GM19438 (cell line): Measurements from ENCODE around the gene CCK.

Experiments used
- ATAC-seq: cut with Tn5 transposase; IDR thresholded peaks from one replicate; pipeline ENCODE4 v1.9.1; 2021; ENCODE audit warnings: low read depth; ENCODE audit not compliant: unreplicated experiment

CCK gene

DNA sequence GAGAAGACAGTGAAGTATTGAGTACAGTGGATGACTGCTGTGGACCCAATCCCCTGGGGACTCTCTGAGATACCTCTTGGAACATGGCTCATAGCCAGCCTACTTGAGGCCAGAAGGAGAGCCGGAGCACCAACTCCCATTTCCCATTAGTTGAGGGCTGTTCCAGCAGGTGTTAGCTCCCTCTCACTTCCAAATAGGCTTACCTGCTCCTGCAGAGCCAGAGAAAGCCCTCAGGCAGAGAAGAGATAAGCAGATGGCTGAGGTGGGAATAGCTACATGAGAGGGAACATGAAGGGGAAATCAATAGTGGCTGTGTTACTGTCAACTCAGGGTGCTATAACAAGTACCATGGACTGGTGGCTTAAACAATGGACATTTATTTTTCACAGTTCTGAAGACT, 4.6 kb upstream of the CCK start:
- ATAC-seq: no peak

DNA sequence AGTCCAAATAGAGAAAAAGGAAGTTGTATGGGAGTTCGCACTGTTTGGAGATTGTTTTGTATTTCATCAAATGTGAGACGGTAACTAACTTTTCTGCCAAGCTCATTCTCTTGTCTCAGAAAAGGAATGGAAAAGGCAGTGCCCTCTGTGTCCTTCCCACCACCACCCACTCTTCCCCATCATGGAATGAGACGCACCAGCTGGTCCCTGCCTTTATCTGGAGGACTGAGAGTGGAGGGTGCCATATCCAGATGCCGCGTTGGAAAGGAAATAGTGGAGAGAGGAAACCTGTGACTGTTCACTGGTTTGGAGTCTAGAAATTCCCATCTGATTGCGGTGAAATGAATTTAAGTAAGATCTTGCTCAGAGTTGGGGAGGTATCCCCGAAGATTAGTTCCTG, 3.7 kb upstream of the CCK start:
- ATAC-seq: no peak

DNA sequence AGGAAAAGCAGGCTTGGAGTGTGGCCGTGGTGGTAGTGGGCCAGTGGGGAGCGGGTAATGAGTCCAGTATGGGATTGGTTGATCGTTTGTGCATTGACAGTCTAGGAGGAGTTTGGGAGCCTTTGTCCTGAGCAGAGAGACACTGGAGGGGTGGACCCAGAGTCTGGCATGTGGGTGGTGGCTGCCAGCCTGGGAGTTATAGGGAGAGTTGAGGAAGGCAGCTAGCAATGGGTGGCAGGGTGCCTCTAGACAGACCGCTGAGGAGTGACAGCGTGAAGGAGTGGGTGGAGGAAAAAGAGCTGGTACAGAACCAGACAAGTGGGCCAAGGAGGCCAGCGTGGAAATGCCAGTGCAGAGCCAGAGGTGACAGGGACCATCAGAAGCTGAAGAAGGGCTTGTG, 1.9 kb upstream of the CCK start:
- no peak for ATAC-seq

DNA sequence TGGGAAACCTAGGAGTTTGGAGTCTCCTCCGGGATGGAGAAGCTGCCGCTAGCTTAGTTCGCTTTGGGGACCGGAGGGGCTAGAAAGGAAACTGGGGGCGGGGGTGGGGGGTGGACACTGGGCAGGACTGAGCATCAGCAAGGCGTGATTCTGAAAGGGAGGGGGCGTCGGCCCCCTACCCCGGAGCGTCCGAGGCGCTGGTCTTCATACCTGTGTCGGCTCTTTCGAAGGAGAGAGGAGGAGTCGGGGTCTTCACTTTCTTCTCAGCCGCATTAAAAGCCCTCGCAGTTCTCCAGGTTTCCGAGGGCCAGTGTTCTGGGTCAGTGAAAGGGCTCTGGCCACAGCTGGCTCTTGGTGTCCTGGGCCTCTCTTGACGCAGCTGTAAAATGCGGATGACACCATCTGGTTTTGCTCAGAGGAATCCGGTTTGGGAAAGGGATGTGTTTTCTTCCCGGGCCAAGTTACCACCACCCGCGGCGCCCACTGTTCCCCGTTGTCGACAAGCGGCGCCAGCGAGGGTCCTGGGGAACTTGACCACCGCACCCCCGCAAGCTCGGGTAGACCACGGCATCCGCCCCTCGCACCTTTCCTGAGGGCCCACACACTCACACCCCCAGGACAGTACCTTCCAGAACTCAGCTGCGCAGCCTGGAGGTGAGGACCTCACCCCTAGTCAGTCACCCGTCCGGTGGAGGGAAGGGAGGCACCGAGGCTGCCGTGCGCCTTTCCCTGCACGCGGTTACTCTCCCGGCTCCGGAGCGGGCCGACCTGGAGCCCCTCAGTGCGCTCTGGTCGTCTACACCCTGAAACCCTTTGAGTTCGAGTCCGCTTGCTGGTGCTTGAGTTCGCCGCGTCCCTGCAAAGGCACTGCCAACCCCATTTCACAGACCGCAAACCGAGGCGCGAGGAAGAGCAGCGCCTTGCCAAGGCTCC, 660 bp downstream of the CCK start:
- ATAC-seq: no peak

DNA sequence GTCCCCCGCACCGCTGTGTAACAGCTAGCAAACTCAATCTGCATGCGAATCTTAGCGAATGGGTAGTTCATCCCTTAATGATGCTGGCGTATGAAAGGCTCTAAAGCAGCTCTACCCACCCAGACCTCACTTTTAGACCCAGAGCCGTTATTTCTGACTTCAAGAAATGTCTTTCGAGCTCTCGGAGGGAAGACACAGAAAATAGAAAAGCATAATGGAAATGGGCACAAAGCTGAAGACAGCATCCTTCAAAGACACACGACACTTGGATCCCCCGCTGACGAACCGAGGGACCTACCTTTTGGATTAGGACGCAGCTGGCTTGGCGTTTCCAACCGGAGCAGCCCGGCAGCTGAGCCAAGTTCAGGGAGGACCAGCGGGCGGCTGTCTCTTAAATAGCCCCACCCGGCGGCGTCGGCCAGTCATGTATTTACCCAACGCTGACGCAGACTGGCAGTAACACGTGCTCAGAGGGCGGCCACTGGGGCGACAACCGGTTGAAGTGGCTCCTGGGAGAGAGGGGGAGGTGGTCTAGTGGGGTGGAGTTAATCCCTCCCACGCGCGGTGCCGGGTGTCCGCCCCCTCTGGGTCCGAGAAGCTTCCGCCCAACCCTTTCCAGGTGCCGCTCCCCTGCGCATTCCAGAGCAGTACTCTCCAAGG, 1.5 kb downstream of the CCK start:
- no peak for ATAC-seq

DNA sequence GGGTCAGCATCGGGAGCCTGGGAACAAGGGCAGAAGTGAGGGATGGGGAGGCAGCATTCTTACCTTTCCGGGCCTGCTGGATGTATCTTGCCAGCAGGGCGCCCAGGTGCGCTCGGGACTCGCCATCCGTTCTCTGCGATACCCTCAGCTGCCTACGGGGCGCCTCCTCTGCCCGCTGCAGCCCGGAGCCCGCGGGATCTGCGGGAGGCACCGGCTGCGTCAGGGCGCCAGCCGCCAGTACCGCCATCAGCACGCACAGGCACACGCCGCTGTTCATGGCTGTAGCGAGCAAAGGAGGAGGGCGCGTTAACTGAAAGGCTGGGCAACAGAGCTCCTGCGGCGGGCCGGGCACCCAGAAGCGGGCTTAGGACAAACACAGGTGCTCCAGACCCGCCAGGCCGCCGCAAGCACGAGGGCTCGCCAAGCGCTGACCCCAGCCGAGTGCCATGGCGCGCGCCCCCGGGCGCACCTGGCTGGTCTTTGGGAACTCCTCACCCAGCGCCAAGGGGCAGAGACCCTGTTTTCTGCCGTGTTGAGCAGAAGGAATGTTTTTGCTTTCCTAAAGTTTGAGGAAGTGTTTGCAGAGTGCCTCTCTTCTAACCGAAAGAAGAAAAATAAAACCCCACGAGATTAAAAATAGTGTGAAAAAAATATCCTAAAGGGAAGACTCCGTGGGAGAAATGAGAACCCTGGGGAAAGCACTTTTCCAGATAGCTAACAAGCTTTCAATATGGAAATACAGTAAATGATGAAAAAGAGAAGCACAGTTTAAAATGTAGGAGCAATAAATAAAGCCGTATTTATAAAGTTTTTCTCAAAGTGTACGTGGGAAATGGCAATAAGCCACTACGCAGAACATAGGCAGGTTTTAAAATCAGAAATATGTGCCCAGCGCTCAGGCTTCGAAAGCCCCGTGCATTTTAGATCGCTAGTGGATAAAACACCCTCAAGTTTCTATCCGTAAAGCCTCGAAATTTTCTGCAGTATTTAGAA, 2.3 kb downstream of the CCK start:
- no peak for ATAC-seq

DNA sequence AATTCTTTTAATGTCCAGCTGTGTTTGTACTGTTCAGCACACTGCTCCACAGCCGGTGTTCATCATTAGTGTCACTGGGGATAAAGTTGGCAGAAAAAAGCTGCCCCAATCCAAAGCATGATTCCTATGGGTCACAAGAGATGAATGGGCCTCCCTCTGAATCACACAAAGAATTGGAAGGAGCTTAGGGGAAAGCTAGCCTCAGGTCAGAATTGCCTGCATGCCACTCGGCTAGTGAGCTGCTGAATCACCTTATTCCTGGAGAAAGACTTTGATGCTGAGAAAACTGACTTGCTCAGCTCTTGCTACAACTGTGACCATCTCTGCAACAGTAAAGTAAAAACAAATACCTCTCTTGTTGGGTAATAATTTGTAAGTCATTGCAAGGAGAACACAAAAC, 3.5 kb downstream of the CCK start:
- ATAC-seq: no peak

DNA sequence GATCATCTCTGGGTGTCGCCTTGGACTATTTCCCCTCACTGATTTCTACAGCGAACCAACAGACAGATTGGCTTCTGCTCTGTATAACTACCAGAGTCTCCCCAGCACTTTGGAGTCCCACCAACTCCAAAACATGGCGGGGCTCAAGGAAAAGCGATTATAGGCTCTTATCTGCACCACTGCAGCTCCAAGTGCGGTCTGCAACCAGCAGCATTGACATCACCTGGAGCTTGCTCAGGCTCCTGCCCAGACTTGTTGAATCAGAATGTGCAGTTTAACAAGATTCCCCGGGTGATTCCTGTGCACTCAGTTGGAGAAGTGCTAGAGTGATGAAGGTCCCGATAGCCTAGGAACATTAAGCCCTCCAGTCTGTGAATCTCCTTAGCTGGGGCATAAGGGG, 9.0 kb downstream of the CCK start:
- ATAC-seq: no peak

DNA sequence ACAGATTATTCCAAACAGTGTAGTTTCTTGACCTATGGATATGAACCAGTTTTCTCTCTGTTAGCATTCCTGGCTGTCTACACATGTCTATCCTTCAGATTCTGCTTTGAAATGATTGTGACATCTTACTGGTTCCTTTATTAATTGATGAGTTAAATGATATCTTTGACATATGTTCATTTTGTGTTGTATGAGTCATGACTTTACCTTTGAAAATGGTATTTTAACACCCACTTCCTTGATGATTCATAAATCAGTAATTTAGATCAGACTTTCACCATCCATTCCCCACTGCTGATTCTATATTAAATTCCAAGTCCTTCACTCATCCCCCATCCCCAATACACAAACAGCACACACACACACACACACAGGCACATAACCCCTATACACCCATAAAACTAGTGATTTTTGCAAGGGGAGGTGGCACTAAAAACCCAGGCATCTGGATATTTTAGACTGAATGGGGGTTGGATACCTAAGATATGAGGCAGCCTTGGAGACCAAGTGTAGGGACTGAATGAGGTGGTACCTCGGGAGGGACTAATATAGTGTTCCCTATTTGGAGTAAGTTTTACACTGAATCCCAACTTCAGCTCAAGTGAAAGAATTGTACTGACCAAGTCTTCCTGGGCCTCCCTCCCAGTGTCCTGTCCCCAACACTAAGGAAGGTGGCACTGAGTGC, 9.7 kb downstream of the CCK start:
- ATAC-seq: no peak

DNA sequence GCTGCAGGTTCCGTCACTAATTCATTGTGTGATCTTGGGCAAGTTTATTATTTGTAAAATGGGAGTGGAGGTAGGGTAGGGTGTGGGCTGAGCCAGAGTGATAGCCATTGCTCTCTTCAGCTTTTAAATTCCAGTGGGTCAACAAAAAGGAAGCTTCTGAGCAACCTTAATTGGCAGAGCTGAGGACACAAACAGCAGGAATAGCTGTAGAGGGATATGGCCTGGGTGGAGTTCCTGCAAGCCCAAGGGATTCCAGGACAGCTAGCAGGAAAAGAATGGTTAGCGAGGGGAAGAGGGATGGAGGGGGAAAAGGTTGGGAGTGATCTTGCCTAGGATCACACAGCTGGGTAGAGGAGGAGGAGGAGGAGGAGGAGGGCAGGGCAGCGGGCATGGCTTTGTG, 11.4 kb downstream of the CCK start:
- no peak for ATAC-seq

DNA sequence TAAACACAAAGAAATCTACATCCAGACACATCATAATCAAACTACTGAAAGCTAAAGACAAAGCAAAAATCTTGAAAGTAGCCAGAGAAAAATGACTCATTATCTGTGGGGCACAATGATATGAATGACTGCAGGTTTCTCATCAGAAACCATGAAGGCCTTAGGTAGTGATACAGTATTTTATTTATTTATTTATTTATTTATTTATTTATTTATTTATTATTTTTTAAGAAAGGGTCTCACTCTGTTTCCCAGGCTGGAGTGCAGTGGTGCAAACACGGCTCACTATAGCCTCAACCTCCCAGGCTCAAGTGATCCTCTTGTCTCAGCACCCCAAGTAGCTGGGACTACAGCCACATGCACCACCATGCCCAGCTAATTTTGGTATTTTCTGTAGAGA, 15.2 kb downstream of the CCK start:
- no peak for ATAC-seq

DNA sequence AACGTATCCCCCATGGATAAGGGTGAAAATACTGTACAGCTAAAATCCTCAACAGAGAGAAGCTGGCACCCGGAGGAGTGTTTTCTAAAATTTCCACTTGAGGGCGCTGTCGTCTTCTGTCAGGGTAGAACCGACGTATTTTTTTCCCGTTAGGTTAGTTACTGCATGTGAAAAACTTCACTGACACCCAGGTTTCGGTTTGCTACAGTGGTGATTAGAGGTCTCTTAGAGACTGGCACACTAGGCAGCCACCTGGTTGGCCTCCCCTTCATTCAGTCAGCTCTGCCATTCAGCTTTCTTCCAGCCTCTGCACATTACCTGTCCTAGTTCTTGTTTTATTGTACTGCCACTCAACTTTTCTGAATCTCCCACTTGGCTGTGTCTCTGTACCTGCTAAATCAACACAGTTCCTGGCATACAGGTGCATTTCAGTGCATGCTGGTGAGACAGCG, 18.4 kb downstream of the CCK start:
- peak; percentile 58 for ATAC-seq

DNA sequence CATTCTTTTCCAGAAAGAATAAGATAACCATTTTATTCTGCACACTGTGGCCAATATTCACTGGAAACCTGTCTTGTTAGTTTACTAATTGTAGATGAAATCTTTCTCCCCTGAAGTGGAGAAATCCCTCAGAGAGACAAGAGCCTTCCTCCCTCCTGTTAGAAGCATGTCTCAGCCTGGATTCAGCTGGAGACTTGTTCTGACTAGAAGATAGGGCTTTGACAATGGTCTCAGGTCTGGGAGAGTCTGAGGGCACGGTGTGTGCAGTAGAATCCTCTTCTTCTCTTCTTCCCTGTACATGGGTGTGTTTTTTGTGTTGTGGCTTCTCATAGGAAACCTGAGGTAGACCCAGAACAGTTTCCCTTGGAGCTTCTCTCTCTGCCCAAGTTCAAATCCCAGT, 19.9 kb downstream of the CCK start:
- ATAC-seq: no peak

DNA sequence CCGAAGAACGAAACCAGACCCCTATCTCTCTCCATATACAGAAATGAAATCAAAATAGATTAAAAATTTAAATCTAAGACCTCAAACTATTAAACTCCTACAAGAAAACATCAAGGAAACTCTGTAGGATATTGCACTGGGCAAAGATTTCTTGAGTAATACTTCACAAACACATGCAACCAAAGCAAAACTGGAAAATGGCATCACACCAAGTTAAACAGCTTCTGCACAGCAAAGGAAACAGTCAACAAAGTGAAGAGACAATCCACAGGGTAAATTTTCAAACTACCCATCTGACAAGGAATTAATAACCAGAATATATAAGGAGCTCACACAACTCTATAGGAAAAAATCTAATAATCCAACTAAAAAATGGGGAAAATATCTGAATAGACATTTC, 29.4 kb downstream of the CCK start:
- no peak for ATAC-seq

DNA sequence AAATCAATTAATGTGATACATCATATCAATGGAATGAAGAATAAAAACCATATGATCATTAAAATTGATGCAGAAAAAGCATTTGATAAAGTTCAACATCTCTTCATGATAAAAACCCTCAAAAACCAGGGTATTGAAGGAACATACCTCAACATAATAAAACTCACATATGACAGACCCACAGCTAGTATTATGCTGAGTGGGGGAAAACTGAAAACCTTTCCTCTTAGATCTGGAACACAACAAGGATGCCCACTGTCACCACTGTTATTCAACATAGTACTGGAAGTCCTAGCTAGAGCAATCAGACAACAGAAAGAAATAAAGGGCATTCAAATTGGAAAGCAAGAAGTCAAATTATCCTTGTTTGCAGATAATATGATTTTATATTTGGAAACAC, 30.5 kb downstream of the CCK start:
- ATAC-seq: no peak

DNA sequence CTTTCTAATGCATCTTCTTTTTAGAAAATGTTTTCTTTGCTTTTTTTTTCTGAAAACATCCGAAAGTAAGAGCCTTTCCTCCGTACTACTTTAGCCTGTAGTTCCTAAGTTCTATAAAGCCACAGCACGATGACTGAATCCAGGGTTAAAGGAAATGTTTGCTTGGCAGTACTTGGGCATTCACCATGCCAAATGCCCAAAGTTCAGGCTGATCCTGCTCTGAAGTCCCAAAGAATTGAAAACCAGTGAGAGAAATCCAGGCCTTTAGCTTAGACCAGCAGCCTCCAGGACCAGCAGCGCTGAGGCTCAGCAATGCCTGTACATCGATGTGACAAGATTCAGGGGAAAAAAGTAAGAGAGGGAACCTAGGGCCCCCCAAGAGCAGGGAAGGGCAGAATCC, 35.1 kb downstream of the CCK start:
- no peak for ATAC-seq

DNA sequence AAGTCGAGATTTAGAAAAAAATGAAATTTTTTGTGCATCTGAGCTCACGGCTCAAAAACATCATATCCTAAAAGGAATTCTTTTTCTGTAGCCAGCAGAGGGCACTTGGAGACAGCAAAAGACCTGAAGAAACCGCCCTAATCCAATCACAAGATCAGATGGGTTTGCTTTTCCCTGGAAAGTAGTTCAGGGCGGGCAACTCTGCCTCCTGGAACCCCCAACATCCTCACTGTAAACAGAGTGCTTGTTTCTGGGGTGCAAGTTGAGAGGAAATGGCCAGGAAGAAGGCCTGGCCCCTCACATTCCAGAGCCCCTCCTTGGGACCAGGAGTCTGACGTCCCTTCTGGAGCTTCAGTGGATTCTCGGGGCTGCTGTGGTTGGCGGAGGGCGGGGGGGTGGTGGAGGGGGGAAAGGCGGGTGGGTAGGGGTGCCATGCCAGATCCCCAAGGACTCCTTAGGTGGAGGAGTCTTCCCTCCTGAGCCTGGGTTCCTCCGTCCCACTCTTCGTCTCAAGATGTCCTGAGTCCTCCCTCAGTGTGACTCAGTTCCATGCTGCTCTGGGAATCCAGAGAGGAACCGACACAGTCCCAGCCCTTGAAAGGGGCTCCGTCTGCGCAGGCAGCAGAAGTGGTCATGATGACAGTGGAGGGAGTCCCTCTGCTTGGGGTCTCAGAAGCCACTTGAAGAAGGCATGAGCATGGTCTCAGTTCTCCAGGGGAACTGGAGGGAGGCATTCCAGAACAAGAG, 35.9 kb downstream of the CCK start:
- no peak for ATAC-seq

DNA sequence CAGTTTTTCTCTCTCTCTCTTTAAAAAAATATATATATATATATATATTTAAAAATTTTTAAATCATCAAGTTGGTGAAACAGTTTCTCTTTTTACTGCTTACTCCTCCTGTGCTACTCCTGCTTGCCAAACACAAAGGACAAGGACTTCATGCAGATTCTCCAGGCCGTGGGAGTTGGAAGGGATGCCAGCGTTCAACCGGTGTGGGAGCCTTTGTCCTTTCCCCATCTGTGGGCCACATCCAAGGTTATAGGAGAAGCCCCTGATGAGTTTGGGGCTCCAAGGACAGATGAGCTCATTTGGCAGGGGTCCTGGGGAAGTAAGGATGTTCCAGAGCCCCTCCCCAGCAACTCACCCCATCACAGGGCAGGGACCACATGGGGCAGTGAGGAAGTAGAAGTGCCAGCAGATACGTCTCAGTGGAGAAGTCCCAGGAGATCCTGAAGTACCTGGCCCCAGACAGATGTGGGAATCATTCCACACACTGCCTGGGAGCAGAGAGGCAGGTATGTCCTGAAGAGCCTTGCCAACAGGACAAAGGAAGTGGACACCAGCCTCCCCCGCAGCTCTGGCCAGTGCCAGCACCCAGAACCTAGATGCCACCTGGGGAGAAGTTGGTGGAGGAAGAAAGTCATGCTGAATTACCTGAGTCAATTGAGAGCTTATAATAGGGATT, 36.6 kb downstream of the CCK start:
- no peak for ATAC-seq

DNA sequence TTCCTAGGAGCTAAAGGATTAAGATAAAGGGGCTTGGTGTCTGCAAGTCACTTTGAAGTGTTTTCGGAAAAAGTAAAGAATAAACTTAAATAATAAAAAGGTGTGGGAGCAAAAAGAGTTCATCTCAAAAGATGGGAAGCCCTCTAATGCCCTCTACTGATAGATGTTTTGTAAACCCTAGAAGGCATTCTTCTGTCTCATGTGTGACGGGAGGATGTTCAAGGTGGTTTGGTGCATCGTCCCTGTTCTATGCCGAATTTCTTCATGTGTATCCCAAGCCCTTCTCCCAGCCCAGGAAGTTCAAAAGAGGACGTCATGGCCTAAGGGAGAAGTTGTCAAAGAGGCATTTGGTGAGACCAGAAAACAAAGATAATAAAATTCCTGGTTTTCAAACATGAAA, 37.2 kb downstream of the CCK start:
- ATAC-seq: no peak
